SK-N-MC (cell line): ENCODE data around the gene PFDN2.

Source experiments
- EZH2 ChIP-seq: fragments of 200-600 bp; sonication (generic); IDR thresholded peaks from one replicate; pipeline ENCODE4 v1.6.1; 2017; ENCODE audit warnings: antibody characterized with exemption
- FOXP2 ChIP-seq: optimal IDR thresholded peaks from 2 replicates; pipeline ENCODE3; 2011; ENCODE audit warnings: mild to moderate bottlenecking, moderate library complexity; ENCODE audit not compliant: insufficient read depth; ENCODE audit errors: extremely low read length, control extremely low read depth
- POLR2AphosphoS5 ChIP-seq: IDR thresholded peaks from 2 replicates; pipeline ENCODE4 v1.6.1; 2012; ENCODE audit warnings: mild to moderate bottlenecking, low read depth, low read length, borderline replicate concordance

DNA sequence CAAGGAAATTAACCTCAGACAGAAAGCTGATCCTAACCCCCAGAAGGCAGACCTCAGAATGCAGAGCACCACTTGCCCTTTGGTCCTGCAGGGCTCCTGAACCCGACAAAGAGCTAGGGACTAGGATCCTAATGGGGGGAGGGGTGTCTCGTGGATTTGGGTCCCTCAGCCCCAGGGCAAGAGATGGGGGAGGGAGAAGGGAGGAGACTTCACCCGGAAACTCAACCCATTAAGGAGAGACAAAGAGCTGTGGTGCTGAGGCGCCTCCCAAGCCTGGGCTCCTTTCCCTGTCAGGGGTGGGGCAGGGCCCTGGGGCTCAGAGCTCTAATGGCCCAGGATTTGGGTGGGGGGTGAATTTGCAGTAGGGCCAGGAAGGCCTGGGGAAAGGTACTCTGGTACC lies 31.4 kb downstream of the PFDN2 start:
- TF ChIP-seq EZH2 (no peak), POLR2AphosphoS5 (no peak), FOXP2 (no peak)
